Ishikawa (cell line): ENCODE results near the gene ZNF92.

Experiments used
- CEBPB ChIP-seq: IDR thresholded peaks from 2 replicates; pipeline ENCODE4 v1.6.1; 2012
- CREB1 ChIP-seq: IDR thresholded peaks from 2 replicates; pipeline ENCODE4 v1.6.1; 2012; ENCODE audit warnings: low read depth
- EGR1 ChIP-seq: IDR thresholded peaks from 2 replicates; pipeline ENCODE4 v1.6.1; 2012
- EP300 ChIP-seq: IDR thresholded peaks from 2 replicates; pipeline ENCODE4 v1.6.1; 2012; ENCODE audit warnings: borderline replicate concordance
- FOXM1 ChIP-seq: IDR thresholded peaks from 2 replicates; pipeline ENCODE4 v1.6.1; 2012; ENCODE audit warnings: low read depth, borderline replicate concordance
- NFIC ChIP-seq: IDR thresholded peaks from 2 replicates; pipeline ENCODE4 v1.6.1; 2012
- RAD21 ChIP-seq: IDR thresholded peaks from 2 replicates; pipeline ENCODE4 v1.6.1; 2012; ENCODE audit warnings: low read depth
- TAF1 ChIP-seq: IDR thresholded peaks from 2 replicates; pipeline ENCODE4 v1.6.1; 2012; ENCODE audit warnings: low read depth, mild to moderate bottlenecking
- TEAD4 ChIP-seq: IDR thresholded peaks from 2 replicates; pipeline ENCODE4 v1.6.1; 2012
- TF ChIP-seq, protein P1 (sequence below): IDR thresholded peaks from 2 replicates; pipeline ENCODE4 v1.6.1; 2012; ENCODE audit warnings: low read depth, mild to moderate bottlenecking
- TF ChIP-seq, protein P2 (sequence below): IDR thresholded peaks from 2 replicates; pipeline ENCODE4 v1.6.1; 2012

DNA sequence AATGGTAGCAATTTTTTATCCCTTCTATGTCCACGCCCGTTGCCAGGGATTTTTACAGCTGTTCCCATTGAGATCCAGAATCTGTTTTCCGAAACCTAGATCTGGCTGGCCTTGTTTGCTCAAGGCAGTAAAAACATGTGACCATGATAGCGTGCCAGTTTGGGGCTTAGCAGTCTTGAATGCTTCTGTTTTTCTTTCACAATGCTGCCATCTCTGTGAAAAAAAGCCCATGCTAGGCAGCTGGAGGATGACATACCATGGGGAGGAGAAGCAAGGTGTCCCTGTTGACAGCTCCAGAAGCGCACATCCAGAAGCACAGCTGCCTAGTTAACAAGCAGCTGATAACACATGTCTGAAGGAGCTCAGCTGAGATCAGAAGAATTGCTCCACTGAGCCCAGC is 2.2 kb upstream of the ZNF92 start:
- TF ChIP-seq, protein P1, sequence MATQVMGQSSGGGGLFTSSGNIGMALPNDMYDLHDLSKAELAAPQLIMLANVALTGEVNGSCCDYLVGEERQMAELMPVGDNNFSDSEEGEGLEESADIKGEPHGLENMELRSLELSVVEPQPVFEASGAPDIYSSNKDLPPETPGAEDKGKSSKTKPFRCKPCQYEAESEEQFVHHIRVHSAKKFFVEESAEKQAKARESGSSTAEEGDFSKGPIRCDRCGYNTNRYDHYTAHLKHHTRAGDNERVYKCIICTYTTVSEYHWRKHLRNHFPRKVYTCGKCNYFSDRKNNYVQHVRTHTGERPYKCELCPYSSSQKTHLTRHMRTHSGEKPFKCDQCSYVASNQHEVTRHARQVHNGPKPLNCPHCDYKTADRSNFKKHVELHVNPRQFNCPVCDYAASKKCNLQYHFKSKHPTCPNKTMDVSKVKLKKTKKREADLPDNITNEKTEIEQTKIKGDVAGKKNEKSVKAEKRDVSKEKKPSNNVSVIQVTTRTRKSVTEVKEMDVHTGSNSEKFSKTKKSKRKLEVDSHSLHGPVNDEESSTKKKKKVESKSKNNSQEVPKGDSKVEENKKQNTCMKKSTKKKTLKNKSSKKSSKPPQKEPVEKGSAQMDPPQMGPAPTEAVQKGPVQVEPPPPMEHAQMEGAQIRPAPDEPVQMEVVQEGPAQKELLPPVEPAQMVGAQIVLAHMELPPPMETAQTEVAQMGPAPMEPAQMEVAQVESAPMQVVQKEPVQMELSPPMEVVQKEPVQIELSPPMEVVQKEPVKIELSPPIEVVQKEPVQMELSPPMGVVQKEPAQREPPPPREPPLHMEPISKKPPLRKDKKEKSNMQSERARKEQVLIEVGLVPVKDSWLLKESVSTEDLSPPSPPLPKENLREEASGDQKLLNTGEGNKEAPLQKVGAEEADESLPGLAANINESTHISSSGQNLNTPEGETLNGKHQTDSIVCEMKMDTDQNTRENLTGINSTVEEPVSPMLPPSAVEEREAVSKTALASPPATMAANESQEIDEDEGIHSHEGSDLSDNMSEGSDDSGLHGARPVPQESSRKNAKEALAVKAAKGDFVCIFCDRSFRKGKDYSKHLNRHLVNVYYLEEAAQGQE, result no peak
- no peak for TF ChIP-seq CREB1
- TF ChIP-seq EGR1, result no peak
- TF ChIP-seq NFIC, result no peak
- TF ChIP-seq, protein P2, sequence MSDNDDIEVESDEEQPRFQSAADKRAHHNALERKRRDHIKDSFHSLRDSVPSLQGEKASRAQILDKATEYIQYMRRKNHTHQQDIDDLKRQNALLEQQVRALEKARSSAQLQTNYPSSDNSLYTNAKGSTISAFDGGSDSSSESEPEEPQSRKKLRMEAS, result no peak
- TF ChIP-seq FOXM1, result no peak
- TF ChIP-seq EP300, result no peak
- no peak for TF ChIP-seq CEBPB
- TF ChIP-seq TAF1, result no peak
- no peak for TF ChIP-seq TEAD4
- TF ChIP-seq RAD21, result no peak
